Limb (tissue), 2 donors: ENCODE measurements around the gene LDLRAD3.

ENCODE experiments used
- DNase-seq, 2 donors: peaks; one replicate each; pipeline ENCODE4 v3.0.0-alpha.2; 2016; ENCODE audit errors: extremely low spot score in 2 of 2

LDLRAD3 gene

GRCh38 chr11:36098853-36099375 is 155.1 kb downstream of the LDLRAD3 start:
- no peak for DNase-seq

GRCh38 chr11:36101466-36101865 is 157.6 kb downstream of the LDLRAD3 start:
- no peak for DNase-seq

GRCh38 chr11:36102868-36103267 is 159.0 kb downstream of the LDLRAD3 start:
- DNase-seq: no peak

- DNase-seq: no peak
These were observed 160.2 kb downstream of the LDLRAD3 start for GRCh38 chr11:36103933-36104530.

GRCh38 chr11:36104660-36104992 is 160.8 kb downstream of the LDLRAD3 start:
- DNase-seq: no peak

GRCh38 chr11:36105743-36106581 is 162.1 kb downstream of the LDLRAD3 start:
- no peak for DNase-seq

- DNase-seq: no peak
These were observed 163.7 kb downstream of the LDLRAD3 start for GRCh38 chr11:36107547-36107946.

GRCh38 chr11:36108881-36109589 is 165.2 kb downstream of the LDLRAD3 start:
- DNase-seq: no peak

GRCh38 chr11:36109590-36109849 is 165.7 kb downstream of the LDLRAD3 start:
- no peak for DNase-seq

GRCh38 chr11:36109850-36110606 is 166.2 kb downstream of the LDLRAD3 start:
- no peak for DNase-seq

- DNase-seq: no peak
These were observed 167.0 kb downstream of the LDLRAD3 start for GRCh38 chr11:36110668-36111410.

- DNase-seq: no peak
These were observed 170.2 kb downstream of the LDLRAD3 start for GRCh38 chr11:36114095-36114494.

- no peak for DNase-seq
These were observed 171.5 kb downstream of the LDLRAD3 start for GRCh38 chr11:36115378-36115801.

- no peak for DNase-seq
These were observed 172.3 kb downstream of the LDLRAD3 start for GRCh38 chr11:36116161-36116560.

- DNase-seq: no peak
These were observed 174.2 kb downstream of the LDLRAD3 start for GRCh38 chr11:36118084-36118483.

- no peak for DNase-seq
These were observed 175.4 kb downstream of the LDLRAD3 start for GRCh38 chr11:36119300-36119699.

- peak in 1 of 2 donors; percentile 48 for DNase-seq
These were observed 177.2 kb downstream of the LDLRAD3 start for GRCh38 chr11:36121054-36121453.

- no peak for DNase-seq
These were observed 178.8 kb downstream of the LDLRAD3 start for GRCh38 chr11:36122671-36123070.

GRCh38 chr11:36123336-36124101 is 179.7 kb downstream of the LDLRAD3 start:
- DNase-seq: no peak

- DNase-seq: no peak
These were observed 182.8 kb downstream of the LDLRAD3 start for GRCh38 chr11:36126678-36127077.
